Measurements from ENCODE around the gene P2RY11.

DNA sequence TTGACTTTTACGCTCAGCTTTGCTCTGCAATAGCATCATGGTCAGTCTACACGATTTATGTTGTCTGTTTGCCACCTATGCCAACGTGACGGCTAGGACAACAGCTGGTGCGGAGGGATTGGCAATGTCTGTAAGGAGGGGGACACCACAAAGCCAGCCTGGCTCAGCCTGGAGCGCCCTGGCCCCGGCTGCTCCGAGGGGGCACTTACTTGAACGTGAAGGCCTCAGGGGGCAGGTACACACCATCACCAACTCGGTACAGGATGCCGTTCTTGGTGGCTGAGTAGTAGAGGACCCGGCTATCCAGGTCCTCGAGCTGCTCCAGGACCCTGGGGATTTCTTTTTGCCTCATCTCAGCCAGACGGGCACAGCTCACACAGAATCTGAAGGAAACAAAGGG lies 34.6 kb downstream of the P2RY11 start:
- TF ChIP-seq SUZ12 (IDR thresholded peaks at IDR 0.05) (no peak), HDGF (IDR thresholded peaks at IDR 0.05; ENCODE audit: borderline replicate concordance) (no peak), SP1 (IDR thresholded peaks at IDR 0.05) (no peak), FOXA1 (IDR thresholded peaks at IDR 0.05) (no peak), ARNT (IDR thresholded peaks at IDR 0.05) (no peak), NFRKB (IDR thresholded peaks at IDR 0.05) (no peak), LEF1 (IDR thresholded peaks at IDR 0.05; ENCODE audit: borderline replicate concordance) (no peak)

Data from HEK293T (cell line).